Retinal pigment epithelial cell (primary cell): ENCODE results near the gene AMBP.

Source experiments
- DNase-seq: peaks from one replicate; pipeline ENCODE4 v3.0.0-alpha.2; 2010; ENCODE audit warnings: low read depth
- H3K4me3 ChIP-seq: 2 replicates; pipeline ENCODE4 v1.5.1; 2011; ENCODE audit warnings: mild to moderate bottlenecking, low read length, control low read depth, moderate library complexity
- CTCF ChIP-seq: conservative IDR thresholded peaks from 2 replicates; pipeline ENCODE4 v1.5.1; 2011; ENCODE audit warnings: low read depth, low read length, control low read depth, inconsistent platforms

AMBP gene

GRCh38 chr9:114082017-114082762 lies 4.1 kb upstream of the AMBP start:
- TF ChIP-seq CTCF, result peak; percentile 97
- DNase-seq, result peak; percentile 55
- H3K4me3 ChIP-seq, result no peak overlapping the region

- no peak overlapping the region for H3K4me3 ChIP-seq
- no peak for TF ChIP-seq CTCF
- no peak for DNase-seq
Observed at GRCh38 chr9:114081441-114082016, 3.4 kb upstream of the AMBP start.

- TF ChIP-seq CTCF, result no peak
- H3K4me3 ChIP-seq, result no peak overlapping the region
- DNase-seq, result no peak
Observed at GRCh38 chr9:114080773-114081440, 2.8 kb upstream of the AMBP start.

- no peak overlapping the region for H3K4me3 ChIP-seq
- DNase-seq, result no peak
- no peak for TF ChIP-seq CTCF
Observed at GRCh38 chr9:114080195-114080772, 2.2 kb upstream of the AMBP start.

GRCh38 chr9:114078781-114079156 lies 669 bp upstream of the AMBP start:
- no peak for DNase-seq
- TF ChIP-seq CTCF, result no peak
- H3K4me3 ChIP-seq, result no peak overlapping the region

- no peak for TF ChIP-seq CTCF
- no peak overlapping the region for H3K4me3 ChIP-seq
- DNase-seq, result no peak
Observed at GRCh38 chr9:114077162-114077837, 800 bp downstream of the AMBP start.
